Measurements from ENCODE around the gene ZNF319.

ZNF319 gene

DNA sequence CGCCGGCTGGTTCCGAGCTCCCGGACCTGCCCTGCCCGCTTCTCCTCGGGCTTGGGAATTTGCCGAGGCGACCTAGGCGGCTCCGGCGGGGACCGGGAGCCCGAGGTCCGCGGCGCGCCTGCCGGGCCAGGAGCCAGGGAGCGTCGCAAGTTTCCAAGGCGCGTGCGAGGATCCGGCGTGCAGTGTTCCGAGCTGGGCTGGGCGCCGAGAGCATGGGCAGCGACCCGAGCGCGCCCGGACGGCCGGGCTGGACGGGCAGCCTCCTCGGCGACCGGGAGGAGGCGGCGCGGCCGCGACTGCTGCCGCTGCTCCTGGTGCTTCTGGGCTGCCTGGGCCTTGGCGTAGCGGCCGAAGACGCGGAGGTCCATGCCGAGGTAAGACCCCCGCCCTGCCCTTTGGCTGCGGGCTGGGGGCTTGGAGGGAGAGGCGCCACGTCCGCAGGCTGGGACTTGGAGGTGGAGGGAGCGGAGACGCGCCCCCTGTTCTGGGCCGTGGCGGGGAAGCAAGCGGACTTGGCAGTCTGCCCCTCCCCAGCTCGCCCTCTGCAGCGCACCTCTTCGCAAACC lies 25.8 kb upstream of the ZNF319 start:
- DNase-seq (ENCODE audit: low read depth), result peak; percentile 43
- peak overlapping the region; percentile 57 for H3K4me3 ChIP-seq (replicated peaks; ENCODE audit: low read depth, low read length)
- TF ChIP-seq, protein P1, sequence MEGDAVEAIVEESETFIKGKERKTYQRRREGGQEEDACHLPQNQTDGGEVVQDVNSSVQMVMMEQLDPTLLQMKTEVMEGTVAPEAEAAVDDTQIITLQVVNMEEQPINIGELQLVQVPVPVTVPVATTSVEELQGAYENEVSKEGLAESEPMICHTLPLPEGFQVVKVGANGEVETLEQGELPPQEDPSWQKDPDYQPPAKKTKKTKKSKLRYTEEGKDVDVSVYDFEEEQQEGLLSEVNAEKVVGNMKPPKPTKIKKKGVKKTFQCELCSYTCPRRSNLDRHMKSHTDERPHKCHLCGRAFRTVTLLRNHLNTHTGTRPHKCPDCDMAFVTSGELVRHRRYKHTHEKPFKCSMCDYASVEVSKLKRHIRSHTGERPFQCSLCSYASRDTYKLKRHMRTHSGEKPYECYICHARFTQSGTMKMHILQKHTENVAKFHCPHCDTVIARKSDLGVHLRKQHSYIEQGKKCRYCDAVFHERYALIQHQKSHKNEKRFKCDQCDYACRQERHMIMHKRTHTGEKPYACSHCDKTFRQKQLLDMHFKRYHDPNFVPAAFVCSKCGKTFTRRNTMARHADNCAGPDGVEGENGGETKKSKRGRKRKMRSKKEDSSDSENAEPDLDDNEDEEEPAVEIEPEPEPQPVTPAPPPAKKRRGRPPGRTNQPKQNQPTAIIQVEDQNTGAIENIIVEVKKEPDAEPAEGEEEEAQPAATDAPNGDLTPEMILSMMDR (IDR thresholded peaks at IDR 0.05; ENCODE audit: low read length, missing control alignments), result no peak

- peak; percentile 54 for DNase-seq (ENCODE audit: low read depth)
- TF ChIP-seq, protein P1 (IDR thresholded peaks at IDR 0.05; ENCODE audit: low read length, missing control alignments), result no peak
- H3K4me3 ChIP-seq (replicated peaks; ENCODE audit: low read depth, low read length), result peak within 1 kb of the TSS; percentile 57
These were observed 25.1 kb upstream of the ZNF319 start, which contains the start of gene MMP15 for GRCh38 chr16:58025351-58026138. Gene MMP15 (plus strand): TSS chr16:58025754. CDS start chr16:58026351, 597 bp downstream.

- peak overlapping the region; percentile 57 for H3K4me3 ChIP-seq (replicated peaks; ENCODE audit: low read depth, low read length)
- TF ChIP-seq, protein P1 (IDR thresholded peaks at IDR 0.05; ENCODE audit: low read length, missing control alignments), result no peak
- DNase-seq (ENCODE audit: low read depth), result no peak
These were observed 24.2 kb upstream of the ZNF319 start for GRCh38 chr16:58024486-58025350.

- H3K4me3 ChIP-seq (replicated peaks; ENCODE audit: low read depth, low read length), result no peak overlapping the region
- TF ChIP-seq, protein P1 (IDR thresholded peaks at IDR 0.05; ENCODE audit: low read length, missing control alignments), result no peak
- peak; percentile 68 for DNase-seq (ENCODE audit: low read depth)
These were observed 22.3 kb upstream of the ZNF319 start for GRCh38 chr16:58022601-58023371.

DNA sequence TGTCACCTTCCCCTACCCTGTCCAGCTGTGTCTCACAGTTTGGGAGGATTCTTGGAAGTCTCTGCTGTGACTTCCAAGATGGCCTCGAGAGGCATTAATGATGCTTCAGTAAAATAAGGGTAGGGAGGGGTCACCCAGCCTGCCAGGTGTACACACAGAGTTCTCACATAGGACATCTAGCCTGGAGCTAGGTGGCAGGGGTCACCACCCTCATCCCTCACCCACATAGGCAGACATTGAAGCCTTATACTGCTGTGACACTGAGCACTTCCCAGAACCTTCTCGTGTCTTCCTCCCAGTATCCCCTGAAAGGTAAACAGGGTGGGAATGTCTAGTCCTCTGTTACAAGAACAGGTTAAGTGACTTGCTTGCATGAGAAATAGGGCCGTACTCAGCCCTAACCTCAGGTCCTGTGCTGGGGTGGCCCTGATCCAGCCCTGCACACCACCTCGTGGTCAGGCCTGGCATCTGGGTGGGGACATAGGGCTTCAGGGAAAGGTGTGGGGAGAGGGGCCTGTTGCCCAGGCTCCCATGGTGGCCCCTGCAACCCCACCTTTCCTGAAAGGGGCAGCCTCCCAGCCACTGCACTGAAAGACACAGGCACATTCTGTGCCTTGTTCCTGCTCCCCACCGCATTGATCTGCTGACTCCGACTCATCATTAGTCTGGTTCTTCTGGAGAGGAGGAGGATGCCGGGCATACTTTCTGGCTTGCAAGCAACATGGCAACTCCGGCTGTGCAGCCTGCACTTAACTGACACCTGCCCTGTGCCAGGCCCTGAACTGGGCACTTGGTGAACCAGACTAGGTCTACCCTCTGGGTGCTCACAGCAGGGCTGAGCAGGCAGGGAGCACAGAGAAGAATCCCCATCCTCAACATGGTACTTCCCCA lies 21.4 kb upstream of the ZNF319 start:
- TF ChIP-seq, protein P1 (IDR thresholded peaks at IDR 0.05; ENCODE audit: low read length, missing control alignments), result no peak
- no peak overlapping the region for H3K4me3 ChIP-seq (replicated peaks; ENCODE audit: low read depth, low read length)
- peak; percentile 38 for DNase-seq (ENCODE audit: low read depth)
